K562 (cell line): ENCODE results near the gene FHIT. TPM values are rescaled to one million over a fixed set of nuclear protein-coding genes. Genes with fewer than 3 reads are reported as not detected.

ENCODE experiments used
- ATF1 ChIP-seq, 2 experiments: fragments of 450-650 bp in 1 of 2; IDR thresholded peaks; 2 replicates each; pipeline ENCODE4 v1.6.1; 2016; ENCODE audit warnings: missing compliant biosample characterization in 1 of 2, missing genetic modification characterization in 1 of 2
- BACH1 ChIP-seq: fragments of 200-800 bp; sonication (Bioruptor generic); IDR thresholded peaks from 2 replicates; pipeline ENCODE4 v1.6.1; 2016; ENCODE audit warnings: missing genetic modification characterization, missing compliant biosample characterization
- ELK1 ChIP-seq: sonication (generic); formaldehyde crosslinking; IDR thresholded peaks from 2 replicates; pipeline ENCODE4 v1.8.1; 2022; ENCODE audit warnings: missing genetic modification reagents
- EP400 ChIP-seq: fragments of 450-650 bp; IDR thresholded peaks from 2 replicates; pipeline ENCODE4 v1.6.1; 2017; ENCODE audit warnings: antibody characterized with exemption, mild to moderate bottlenecking, moderate library complexity
- HNRNPH1 ChIP-seq: fragments of 200-400 bp; formaldehyde crosslinking; optimal IDR thresholded peaks from 2 replicates; pipeline ENCODE3; 2017; ENCODE audit warnings: low read depth, mild to moderate bottlenecking, low read length, moderate library complexity
- PTBP1 ChIP-seq: fragments of 200-400 bp; formaldehyde crosslinking; IDR thresholded peaks from 2 replicates; pipeline ENCODE4 v1.6.1; 2017; ENCODE audit warnings: low read depth, low read length
- RBBP5 ChIP-seq: fragments of 200-600 bp; sonication (generic); IDR thresholded peaks from 2 replicates; pipeline ENCODE4 v1.6.1; 2012; ENCODE audit warnings: borderline replicate concordance, mild to moderate bottlenecking, low read length, control low read depth, inconsistent platforms; ENCODE audit not compliant: insufficient read depth, poor library complexity, severe bottlenecking
- RBM14 ChIP-seq: fragments of 200-400 bp; formaldehyde crosslinking; IDR thresholded peaks from 2 replicates; pipeline ENCODE4 v1.6.1; 2018; ENCODE audit warnings: low read depth, mild to moderate bottlenecking, low read length, moderate library complexity, borderline replicate concordance; ENCODE audit not compliant: insufficient read depth
- ZNF124 ChIP-seq: sonication (generic); formaldehyde crosslinking; IDR thresholded peaks from 2 replicates; pipeline ENCODE4 v1.8.1; 2022; ENCODE audit warnings: missing genetic modification reagents
- ZNF512 ChIP-seq: IDR thresholded peaks from 2 replicates; pipeline ENCODE4 v1.6.1; 2016; ENCODE audit warnings: missing genetic modification characterization, missing compliant biosample characterization
- polyA plus RNA-seq, 8 experiments: library from polyadenylated mRNA; depleted of rRNA in 4 of 8; stranded (reverse) in 5 of 8; unstranded in 3 of 8; fragments of >200 nt; fragmentation: Nextera tagmentation in 2 of 8; fragmentation: Illumina TruSeq in 1 of 8; extraction: Ambion mirVana in 2 of 8; extraction: Trizol in 1 of 8; gene quantifications; 2 replicates each; pipeline versions ENCODE4 v1.2.1 to v1.2.3, GENCODE V29; 2011 to 2014; ENCODE audit warnings: inconsistent platforms in 1 of 8, missing spikeins in 1 of 8
- total RNA-seq, 7 experiments: library from RNA; depleted of rRNA in 6 of 7; stranded (reverse); fragments of >200 nt in 6 of 7; fragmentation: Illumina TruSeq in 2 of 7; extraction: Trizol in 2 of 7; gene quantifications; 2 replicates each; pipeline versions ENCODE4 v1.2.1 to v1.2.3, GENCODE V29; 2011 to 2021; ENCODE audit warnings: low replicate concordance in 1 of 7

The FHIT gene
- total and polyA plus RNA-seq, 9 of the 15 experiments (the other 6 are each of a cell fraction or from before 2014, with no cell fraction given) = 1.7 to 9.1 (median 4.3) TPM

DNA sequence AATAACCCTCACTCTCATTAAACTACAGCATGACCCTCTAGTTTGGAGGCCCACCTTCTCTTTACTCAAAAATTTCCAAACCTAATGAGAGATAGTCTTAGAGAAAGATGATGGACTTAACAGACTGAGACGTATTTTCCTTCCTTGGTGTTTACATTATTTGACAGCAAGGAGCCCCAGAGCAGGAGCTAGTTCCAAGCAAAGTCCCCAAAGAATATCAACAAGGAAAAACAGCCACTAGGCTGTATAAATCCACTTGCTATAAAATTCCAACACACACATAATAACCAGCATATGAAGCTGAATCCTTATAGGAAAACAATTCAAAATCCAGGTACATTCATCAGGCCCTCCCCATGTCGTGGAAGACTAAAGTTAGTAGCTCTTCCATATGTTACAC lies 660.0 kb downstream of the FHIT start (continued):
- TF ChIP-seq ATF1 (CRISPR knock-in tag; IDR thresholded peaks at IDR 0.05) (no peak), ATF1 (tag; IDR thresholded peaks at IDR 0.05) (no peak), PTBP1 (no peak), RBBP5 (no peak), ZNF512 (tag) (no peak), ZNF124 (no peak), EP400 (no peak), RBM14 (no peak), ELK1 (CRISPR knock-in tag) (no peak), BACH1 (no peak), HNRNPH1 (no peak)
